HG03196 (cell line): ENCODE measurements around the gene ZNF296.
A peak's percentile ranks its signal among the peaks of the same experiment; 100 is the strongest.

Experiments used
- ATAC-seq: cut with Tn5 transposase; IDR thresholded peaks from one replicate; pipeline ENCODE4 v1.9.1; 2021; ENCODE audit not compliant: unreplicated experiment

ZNF296 gene

GRCh38 chr19:45061965-45062364, 14.3 kb downstream of the ZNF296 start:
- ATAC-seq, result no peak

GRCh38 chr19:45059258-45059965, 16.9 kb downstream of the ZNF296 start:
- no peak for ATAC-seq

- ATAC-seq, result no peak
These were observed 17.6 kb downstream of the ZNF296 start for GRCh38 chr19:45058622-45059159.

GRCh38 chr19:45057444-45057843, 18.8 kb downstream of the ZNF296 start:
- no peak for ATAC-seq

- no peak for ATAC-seq
These were observed 19.4 kb downstream of the ZNF296 start for GRCh38 chr19:45056831-45057230.

GRCh38 chr19:45051929-45052579, 24.2 kb downstream of the ZNF296 start:
- no peak for ATAC-seq

- no peak for ATAC-seq
These were observed 26.2 kb downstream of the ZNF296 start for GRCh38 chr19:45050036-45050435.

- ATAC-seq, result no peak
These were observed 27.1 kb downstream of the ZNF296 start for GRCh38 chr19:45049073-45049736.

- ATAC-seq, result peak; percentile 43
These were observed 29.0 kb downstream of the ZNF296 start for GRCh38 chr19:45047188-45047797.

GRCh38 chr19:45046355-45046754, 29.9 kb downstream of the ZNF296 start:
- no peak for ATAC-seq

GRCh38 chr19:45045671-45046353, 30.5 kb downstream of the ZNF296 start:
- ATAC-seq, result no peak

GRCh38 chr19:45041125-45041524, 35.2 kb downstream of the ZNF296 start:
- no peak for ATAC-seq

GRCh38 chr19:45040059-45040771, 36.1 kb downstream of the ZNF296 start:
- ATAC-seq, result no peak

- peak; percentile 80 for ATAC-seq
These were observed 37.1 kb downstream of the ZNF296 start, which contains the start of gene CLASRP for GRCh38 chr19:45038931-45039893. Gene CLASRP (plus strand): TSS chr19:45039045. CDS start chr19:45040213, 1,168 bp downstream.

GRCh38 chr19:45037393-45038169, 38.7 kb downstream of the ZNF296 start:
- ATAC-seq, result no peak

GRCh38 chr19:45035755-45036154, 40.5 kb downstream of the ZNF296 start:
- ATAC-seq, result no peak

GRCh38 chr19:45032421-45032820, 43.9 kb downstream of the ZNF296 start:
- no peak for ATAC-seq

- no peak for ATAC-seq
These were observed 45.5 kb downstream of the ZNF296 start for GRCh38 chr19:45030825-45031224.
